Naive thymus-derived CD8-positive, alpha-beta T cell (primary cell): Measurements from ENCODE around the gene UBR3. TPM values are rescaled to one million over a fixed set of nuclear protein-coding genes. Genes with fewer than 3 reads are reported as not detected.
"Not testable (repeated sequence)": the region's sequence is repeated elsewhere in the genome, so short reads cannot be mapped to it uniquely, and the experiment has no call there.

Source experiments
- ATAC-seq, 2 donors: fragments of 150-1000 bp; cut with Tn5 transposase in 1 of 2; sonication (Bioruptor Pico), chemical (Tn5 transposase) in 1 of 2; 1 replicate in 1 of 2; 2 replicates in 1 of 2; pipeline ENCODE4 v1.10.0; 2021; ENCODE audit warnings: mild to moderate bottlenecking in 2 of 2, moderate library complexity in 2 of 2
- POLR2A ChIA-PET: fragments of 350-600 bp; sonication (Branson Sonifier 250); formaldehyde crosslinking; loops from one replicate; lab custom pipeline; 2021; ENCODE audit warnings: antibody characterized with exemption; lab: Charles Lee
- DNase-seq, 10 donors: peaks; one replicate each; pipeline versions ENCODE4 v3.0.0 to v3.0.0-alpha.2; 2020 to 2022
- H3K27ac Mint-ChIP-seq, 10 donors: one replicate each; pipeline ENCODE4 v1.8.0; 2020 to 2022; ENCODE audit warnings: mild to moderate bottlenecking in 10 of 10, mixed read lengths in 10 of 10, moderate library complexity in 4 of 10, inconsistent platforms in 1 of 10
- H3K27me3 Mint-ChIP-seq, 5 donors: one replicate each; pipeline ENCODE4 v1.8.0; 2021 to 2022; ENCODE audit warnings: mixed read lengths in 5 of 5
- H3K36me3 Mint-ChIP-seq, 3 donors: one replicate each; pipeline ENCODE4 v1.8.0; 2020 to 2022; ENCODE audit warnings: mixed read lengths in 3 of 3, mild to moderate bottlenecking in 2 of 3, inconsistent platforms in 1 of 3
- H3K4me1 Mint-ChIP-seq, 4 donors: one replicate each; pipeline ENCODE4 v1.8.0; 2021 to 2022; ENCODE audit warnings: mixed read lengths in 4 of 4
- H3K4me3 Mint-ChIP-seq, 10 donors: one replicate each; pipeline ENCODE4 v1.8.0; 2020 to 2022; ENCODE audit warnings: mild to moderate bottlenecking in 10 of 10, mixed read lengths in 10 of 10, moderate library complexity in 6 of 10, inconsistent platforms in 1 of 10
- H3K9me3 Mint-ChIP-seq, 9 donors: one replicate each; pipeline ENCODE4 v1.8.0; 2020 to 2022; ENCODE audit warnings: mixed read lengths in 9 of 9, mild to moderate bottlenecking in 3 of 9, inconsistent platforms in 1 of 9, moderate library complexity in 1 of 9
- polyA plus RNA-seq, 3 donors: library from polyadenylated mRNA; unstranded; fragments of 300-500 nt; fragmentation: Illumina TruSeq; gene quantifications; one replicate each; pipeline ENCODE4 v1.2.3, GENCODE V29; 2021
- total RNA-seq, 8 experiments: library from RNA in 2 of 8; stranded (reverse) in 2 of 8; gene quantifications; one replicate each; pipeline ENCODE4 v1.2.3 and lab custom pipeline; 2021 to 2026

The UBR3 gene
- total and polyA plus RNA-seq, 5 experiments from 2014 or later = 6.8 to 43.5 (median 11.6) TPM

DNA sequence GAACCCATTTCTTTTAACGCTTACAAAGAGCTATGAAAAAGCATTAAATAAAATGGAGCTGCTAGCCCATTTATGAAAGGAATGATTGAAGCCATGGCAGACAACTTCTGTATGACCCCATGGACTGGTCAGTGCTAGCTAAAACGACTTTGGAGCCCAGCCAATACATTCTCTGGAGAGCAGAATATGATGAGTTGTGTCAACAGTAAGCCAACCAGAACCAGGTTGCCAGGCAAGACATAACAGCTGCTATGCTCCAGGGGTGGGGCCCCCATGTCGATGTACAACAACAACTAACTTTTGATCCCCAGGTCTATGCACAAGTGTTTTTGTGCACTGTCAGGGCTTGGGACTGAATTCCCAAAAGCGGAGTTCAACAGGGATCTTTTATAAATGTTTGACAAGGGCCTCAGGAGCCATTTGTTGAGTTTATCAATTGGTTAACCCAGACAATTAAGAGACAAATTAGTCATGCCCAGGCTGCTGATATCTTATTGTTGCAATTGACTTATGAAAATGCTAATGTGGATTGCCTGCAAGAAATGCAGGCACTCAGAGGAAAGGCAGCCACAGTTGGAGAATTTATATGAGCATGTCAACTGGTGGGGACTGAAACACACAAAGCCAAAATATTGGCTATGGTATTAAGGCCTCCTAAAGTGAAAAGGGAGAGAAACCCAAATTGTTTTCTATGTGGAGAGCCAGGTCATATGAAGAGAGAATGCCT lies 286.1 kb downstream of the UBR3 start:
- no peak overlapping the region for H3K4me3 Mint-ChIP-seq
- no peaks in the 10 kb centered on the region for H3K36me3 Mint-ChIP-seq
- no peaks in the 10 kb centered on the region for H3K4me1 Mint-ChIP-seq

DNA sequence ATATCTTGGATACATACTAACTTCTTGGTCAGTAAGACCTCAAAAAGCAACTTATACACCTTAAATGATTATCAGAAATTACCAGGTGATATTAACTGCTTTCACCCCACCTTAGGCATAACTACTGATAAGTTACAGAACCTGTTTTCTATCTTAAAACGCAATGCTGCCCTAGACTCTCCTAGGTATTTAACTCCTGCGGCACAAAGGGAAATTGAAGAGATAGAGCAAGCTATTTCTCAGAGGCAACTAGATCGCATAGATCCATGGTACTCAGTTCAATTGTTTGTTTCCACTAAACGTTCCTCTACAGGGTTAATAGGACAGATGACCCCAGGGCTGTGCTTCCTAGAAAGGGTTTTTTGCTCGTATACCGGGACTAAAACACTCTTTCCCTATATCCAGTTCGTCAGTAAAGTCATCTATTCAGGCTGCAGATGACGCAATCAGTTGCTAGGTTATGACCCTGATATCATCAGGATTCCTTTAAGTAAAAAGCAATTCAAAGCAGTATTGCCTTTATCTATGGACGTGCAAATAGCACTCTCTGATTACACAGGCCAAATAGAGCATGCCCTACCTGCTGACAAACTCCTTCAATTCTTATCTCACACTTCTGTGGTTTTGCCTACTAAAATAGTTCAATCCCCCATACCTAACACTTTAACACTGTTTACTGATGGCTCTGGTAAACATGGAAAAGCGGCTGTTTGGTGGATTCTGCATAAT lies 288.4 kb downstream of the UBR3 start:
- peaks cover 0 to 10% (median 8%) of the 10 kb centered on the region in 5 donors for H3K27me3 Mint-ChIP-seq
- peaks cover 0 to 25% (median 2%) of the 10 kb centered on the region in 9 donors for H3K9me3 Mint-ChIP-seq
- no peak overlapping the region for H3K4me3 Mint-ChIP-seq
- ATAC-seq = no peak
- H3K36me3 Mint-ChIP-seq = no peaks in the 10 kb centered on the region
- POLR2A ChIA-PET = no interaction called here
- no peak for DNase-seq
- H3K4me1 Mint-ChIP-seq = no peaks in the 10 kb centered on the region
- no peak overlapping the region for H3K27ac Mint-ChIP-seq

More for the DNA sequence above, 286.1 kb downstream of the UBR3 start:
- POLR2A ChIA-PET = no interaction called here
- DNase-seq = no peak
- Mint-ChIP-seq H3K27ac (no peak overlapping the region), H3K9me3 (peaks cover 0 to 25% (median 2%) of the 10 kb centered on the region in 9 donors), H3K27me3 (peaks cover 0 to 10% (median 6%) of the 10 kb centered on the region in 5 donors)
- no peak for ATAC-seq

GRCh38 chr2:170118641-170119040 lies 291.4 kb downstream of the UBR3 start:
- DNase-seq = no peak
- Mint-ChIP-seq H3K9me3 (peaks cover 0 to 23% (median 2%) of the 10 kb centered on the region in 9 donors), H3K36me3 (no peaks in the 10 kb centered on the region), H3K4me1 (no peaks in the 10 kb centered on the region), H3K27ac (no peak overlapping the region), H3K27me3 (peaks cover 0 to 12% (median 10%) of the 10 kb centered on the region in 5 donors), H3K4me3 (no peak overlapping the region)
- ATAC-seq = no peak
- POLR2A ChIA-PET = no interaction called here

- H3K4me1 Mint-ChIP-seq, POLR2A ChIA-PET, H3K27ac Mint-ChIP-seq, DNase-seq, H3K4me3 Mint-ChIP-seq, ATAC-seq, H3K36me3 Mint-ChIP-seq: not testable (repeated sequence)
- Mint-ChIP-seq H3K9me3 (peaks cover 0 to 17% (median 2%) of the 10 kb centered on the region in 9 donors), H3K27me3 (peaks cover 0 to 12% (median 10%) of the 10 kb centered on the region in 5 donors)
Measured at GRCh38 chr2:170119326-170119725, 292.1 kb downstream of the UBR3 start.

DNA sequence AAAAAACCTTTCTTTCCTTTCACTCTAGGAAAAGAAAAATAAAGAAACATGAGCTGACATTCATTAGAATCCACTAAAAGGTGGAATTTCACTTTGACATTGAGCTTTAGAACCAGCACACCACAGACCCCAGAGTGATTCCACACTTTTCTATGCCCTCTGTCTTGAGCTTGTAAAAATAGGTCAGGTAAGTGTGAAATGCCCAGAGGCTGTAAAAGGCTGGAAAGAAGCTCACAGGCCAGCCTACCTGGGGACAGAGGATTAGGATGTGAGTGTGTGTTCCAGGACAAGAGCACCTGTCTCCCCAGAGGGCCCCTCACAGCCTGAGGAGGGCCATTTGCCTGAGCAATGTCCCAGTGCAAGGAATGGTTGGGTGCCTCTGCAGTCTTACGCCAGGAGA lies 294.4 kb downstream of the UBR3 start:
- no peak overlapping the region for H3K27ac Mint-ChIP-seq
- peaks cover 0 to 4% (median 0%) of the 10 kb centered on the region in 9 donors for H3K9me3 Mint-ChIP-seq
- peaks cover 3 to 14% (median 5%) of the 10 kb centered on the region in 5 donors for H3K27me3 Mint-ChIP-seq
- POLR2A ChIA-PET = no interaction called here
- no peak overlapping the region for H3K4me3 Mint-ChIP-seq
- DNase-seq (no peak), ATAC-seq (no peak)
- H3K4me1 Mint-ChIP-seq = peaks cover 0 to 1% (median 0%) of the 10 kb centered on the region in 4 donors
- H3K36me3 Mint-ChIP-seq = peaks cover 0 to 5% (median 0%) of the 10 kb centered on the region in 3 donors

- peaks cover 0 to 1% (median 0%) of the 10 kb centered on the region in 4 donors for H3K4me1 Mint-ChIP-seq
- POLR2A ChIA-PET = no interaction called here
- ATAC-seq = no peak
Measured at GRCh38 chr2:170122883-170123547, 295.8 kb downstream of the UBR3 start.

GRCh38 chr2:170123593-170123992 lies 296.3 kb downstream of the UBR3 start:
- ATAC-seq (no peak), DNase-seq (no peak)
- POLR2A ChIA-PET = no interaction called here
- peaks cover 0 to 11% (median 4%) of the 10 kb centered on the region in 9 donors for H3K9me3 Mint-ChIP-seq
- H3K27ac Mint-ChIP-seq = no peak overlapping the region
- no peak overlapping the region for H3K4me3 Mint-ChIP-seq
- peaks cover 7 to 19% (median 14%) of the 10 kb centered on the region in 5 donors for H3K27me3 Mint-ChIP-seq
- H3K36me3 Mint-ChIP-seq = peaks cover 0 to 13% (median 0%) of the 10 kb centered on the region in 3 donors
- H3K4me1 Mint-ChIP-seq = peaks cover 0 to 1% (median 0%) of the 10 kb centered on the region in 4 donors

More at GRCh38 chr2:170122883-170123547, 295.8 kb downstream of the UBR3 start:
- no peak for DNase-seq
- Mint-ChIP-seq H3K27ac (no peak overlapping the region), H3K36me3 (peaks cover 0 to 11% (median 0%) of the 10 kb centered on the region in 3 donors), H3K9me3 (peaks cover 0 to 10% (median 2%) of the 10 kb centered on the region in 9 donors), H3K4me3 (no peak overlapping the region), H3K27me3 (peaks cover 7 to 16% (median 11%) of the 10 kb centered on the region in 5 donors)

- peaks cover 0 to 19% (median 2%) of the 10 kb centered on the region in 3 donors for H3K36me3 Mint-ChIP-seq
- ATAC-seq, H3K27ac Mint-ChIP-seq, H3K4me3 Mint-ChIP-seq, POLR2A ChIA-PET, H3K4me1 Mint-ChIP-seq, DNase-seq: not testable (repeated sequence)
- peaks cover 0 to 37% (median 15%) of the 10 kb centered on the region in 9 donors for H3K9me3 Mint-ChIP-seq
- peaks cover 6 to 22% (median 14%) of the 10 kb centered on the region in 5 donors for H3K27me3 Mint-ChIP-seq
Measured at GRCh38 chr2:170126138-170126728, 299.0 kb downstream of the UBR3 start.

Other genes with a start within 250 kb of the UBR3 start
- 10 to 100 TPM; 82.7 to 86.0 TPM for gene PPIG, start 243.1 kb upstream of the UBR3 start, total RNA-seq
- 10 to 100 TPM; 63.4 to 88.2 (median 70.9) TPM for gene PPIG, start 243.1 kb upstream of the UBR3 start, polyA plus RNA-seq
- gene CFAP210, start 133.0 kb upstream of the UBR3 start, total RNA-seq = not detected
- not detected for gene CFAP210, start 133.0 kb upstream of the UBR3 start, polyA plus RNA-seq
- 1 to 10 TPM; 7.7 to 8.2 TPM for gene PHOSPHO2, start 133.0 kb upstream of the UBR3 start, total RNA-seq
- 1 to 10 TPM; 5.5 to 8.8 (median 6.3) TPM for gene PHOSPHO2, start 133.0 kb upstream of the UBR3 start, polyA plus RNA-seq
- 1 to 10 TPM; 2.4 to 2.6 TPM for gene KLHL23, start 93.6 kb upstream of the UBR3 start, total RNA-seq
- 1 to 10 TPM; 1.3 to 2.6 (median 2.1) TPM for gene KLHL23, start 93.6 kb upstream of the UBR3 start, polyA plus RNA-seq
- gene SSB, start 28.6 kb upstream of the UBR3 start, total RNA-seq = 100 to 1,000 TPM; 110 to 115 TPM
- gene SSB, start 28.6 kb upstream of the UBR3 start, polyA plus RNA-seq = 100 to 1,000 TPM; 124 to 153 (median 128) TPM
- gene METTL5, start 2.5 kb upstream of the UBR3 start, total RNA-seq = 10 to 100 TPM; 50.8 to 58.1 TPM
- gene METTL5, start 2.5 kb upstream of the UBR3 start, polyA plus RNA-seq = 100 to 1,000 TPM; 115 to 155 (median 130) TPM